Cardiac septum (tissue), 1 donor: ENCODE results near the gene PDE4D. TPM values are rescaled to one million over a fixed set of nuclear protein-coding genes. Genes with fewer than 3 reads are reported as not detected.
"Not testable (repeated sequence)": the region's sequence is repeated elsewhere in the genome, so short reads cannot be mapped to it uniquely, and the experiment has no call there.

Experiments
- DNase-seq: peaks from one replicate; pipeline ENCODE4 v3.0.0-alpha.2; 2020; ENCODE audit warnings: low spot score
- intact Hi-C: fragments of 100-400 bp; cut with DNase I; formaldehyde crosslinking; loops from one replicate; pipeline ENCODE4 v1.14.0; 2022
- total RNA-seq: library from RNA; stranded (reverse); fragmentation: NEBNext Ultra II Directional; extraction: Animal tissue kit (Norgen Biotek cat#: 25700); gene quantifications from one replicate; pipeline ENCODE4 v1.2.1, GENCODE V29; 2021
- donor health status: DM: no; HTN: no; CAD: no.

Gene PDE4D
- total RNA-seq, 1 donor from 2014 or later = 29.3 TPM

- DNase-seq = no peak
- intact Hi-C loops = no loop called here
Measured at GRCh38 chr5:59582746-59583145, 310.8 kb downstream of the PDE4D start.

DNA sequence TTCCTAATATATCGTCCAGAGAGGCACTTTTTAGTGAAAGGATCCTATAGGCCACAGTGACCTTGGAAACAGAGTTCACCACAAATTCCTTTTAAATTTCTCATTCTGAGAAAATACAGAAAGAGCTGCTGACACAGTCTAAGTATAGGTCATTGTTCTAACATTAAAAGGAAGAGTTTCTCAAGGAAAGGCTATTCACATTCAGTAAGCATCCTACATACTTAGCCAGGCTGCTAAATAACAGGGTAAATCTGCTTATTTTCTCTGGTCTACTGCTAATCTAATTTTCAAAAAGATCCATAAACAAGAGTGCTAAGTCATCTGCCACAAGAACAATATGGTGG is 313.7 kb downstream of the PDE4D start:
- DNase-seq = no peak
- intact Hi-C loops = no loop called here

DNA sequence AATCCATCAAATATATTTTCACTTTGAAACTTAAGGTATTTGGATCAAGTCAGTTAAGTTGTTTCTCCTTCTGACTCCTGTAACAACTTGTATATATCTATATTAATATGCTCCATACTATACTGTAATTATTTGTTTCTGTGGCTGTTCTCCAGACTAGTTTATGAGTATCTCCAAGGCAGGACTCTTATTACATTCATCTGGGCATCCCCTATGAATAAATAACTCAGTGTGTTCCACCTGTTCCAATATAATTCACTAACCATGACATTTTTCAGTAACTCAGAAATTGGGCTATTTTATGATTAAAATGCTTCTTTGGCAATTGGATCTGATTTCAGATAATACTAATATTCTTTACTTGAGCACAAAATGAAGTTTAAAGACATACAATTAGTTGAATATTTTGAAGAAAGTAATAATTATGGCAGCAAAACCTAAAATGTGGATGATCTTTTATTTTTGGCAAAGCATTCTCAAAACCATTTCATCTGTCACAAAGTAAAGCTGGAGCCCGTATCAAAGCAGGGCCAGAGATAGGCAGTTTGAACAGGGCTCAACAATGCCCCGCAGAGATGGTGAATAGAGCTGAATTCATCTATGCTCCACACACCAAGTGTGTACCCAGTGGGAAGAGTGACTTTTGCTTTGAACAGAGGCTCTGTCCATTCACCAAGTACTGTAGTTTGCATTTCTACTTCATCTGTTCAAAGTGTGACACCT is 314.3 kb downstream of the PDE4D start:
- no peak for DNase-seq
- intact Hi-C loops = no loop called here

DNA sequence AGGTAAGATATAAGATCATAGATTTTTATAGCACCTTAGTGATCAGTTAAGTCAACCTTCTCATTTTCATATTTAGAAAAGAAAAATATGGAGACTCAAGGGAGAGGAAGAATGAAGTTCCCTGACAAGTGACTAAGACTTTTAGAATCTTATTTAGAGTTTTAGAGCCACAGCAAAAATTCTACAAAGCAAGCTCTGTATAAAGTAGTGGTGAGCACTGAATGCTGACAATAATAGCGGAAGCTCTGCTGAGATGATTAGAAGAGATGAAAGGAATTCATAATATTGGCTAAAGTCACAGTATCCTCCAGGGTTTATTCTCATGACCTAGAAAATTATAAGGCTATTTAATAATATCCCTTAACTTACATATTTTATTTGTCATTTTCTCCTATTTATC is 316.0 kb downstream of the PDE4D start:
- intact Hi-C loops = no loop called here
- DNase-seq = no peak

- intact Hi-C loops = no loop called here
- no peak for DNase-seq
Measured at GRCh38 chr5:59575648-59576445, 317.7 kb downstream of the PDE4D start.

- intact Hi-C loops, DNase-seq: not testable (repeated sequence)
Measured at GRCh38 chr5:59573509-59573908, 320.0 kb downstream of the PDE4D start.

DNA sequence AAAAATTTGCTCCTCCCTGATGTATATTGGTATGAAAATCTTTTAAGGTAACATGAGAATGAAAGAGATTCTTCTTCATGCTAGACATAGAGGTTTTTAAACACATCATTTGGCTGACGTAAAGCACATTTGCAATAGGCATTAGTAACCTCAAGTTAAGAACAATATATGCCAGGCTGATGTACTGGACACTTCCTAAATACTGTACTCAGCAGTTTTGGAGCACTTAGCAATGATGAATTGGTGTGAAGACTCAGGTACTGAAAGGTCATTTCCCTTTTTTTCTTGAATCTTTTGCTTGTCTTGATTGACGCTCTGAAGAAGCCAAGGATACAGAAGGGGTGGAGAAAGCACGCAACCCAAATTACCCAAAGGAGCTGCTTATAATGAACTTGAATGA is 322.5 kb downstream of the PDE4D start:
- DNase-seq = no peak
- intact Hi-C loops = no loop called here

- DNase-seq = no peak
- intact Hi-C loops = no loop called here
Measured at GRCh38 chr5:59569608-59570334, 323.8 kb downstream of the PDE4D start.

DNA sequence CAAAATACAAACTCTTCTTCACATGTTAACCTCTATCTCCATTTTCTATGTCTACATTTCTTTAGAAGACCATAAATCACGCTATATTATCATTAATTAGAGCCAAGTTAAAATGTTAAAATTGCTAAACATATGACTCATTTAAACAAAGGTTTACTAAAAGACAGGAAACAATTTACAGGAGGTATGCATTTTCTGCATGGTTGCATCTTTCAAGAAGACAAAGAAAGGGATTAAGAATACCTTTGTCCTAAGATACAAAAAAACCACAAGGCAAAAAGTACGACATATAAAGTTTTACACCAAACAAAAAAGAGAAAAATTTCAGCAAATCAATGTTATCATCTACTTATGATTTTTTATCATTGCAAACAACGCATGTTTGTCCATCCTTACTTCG is 324.4 kb downstream of the PDE4D start:
- intact Hi-C loops = no loop called here
- DNase-seq = no peak

GRCh38 chr5:59568161-59568560 is 325.4 kb downstream of the PDE4D start:
- DNase-seq = no peak
- intact Hi-C loops = no loop called here

GRCh38 chr5:59565551-59565950 is 328.0 kb downstream of the PDE4D start:
- intact Hi-C loops = no loop called here
- DNase-seq = no peak

- no peak for DNase-seq
- intact Hi-C loops = no loop called here
Measured at GRCh38 chr5:59564895-59565294, 328.6 kb downstream of the PDE4D start.

DNA sequence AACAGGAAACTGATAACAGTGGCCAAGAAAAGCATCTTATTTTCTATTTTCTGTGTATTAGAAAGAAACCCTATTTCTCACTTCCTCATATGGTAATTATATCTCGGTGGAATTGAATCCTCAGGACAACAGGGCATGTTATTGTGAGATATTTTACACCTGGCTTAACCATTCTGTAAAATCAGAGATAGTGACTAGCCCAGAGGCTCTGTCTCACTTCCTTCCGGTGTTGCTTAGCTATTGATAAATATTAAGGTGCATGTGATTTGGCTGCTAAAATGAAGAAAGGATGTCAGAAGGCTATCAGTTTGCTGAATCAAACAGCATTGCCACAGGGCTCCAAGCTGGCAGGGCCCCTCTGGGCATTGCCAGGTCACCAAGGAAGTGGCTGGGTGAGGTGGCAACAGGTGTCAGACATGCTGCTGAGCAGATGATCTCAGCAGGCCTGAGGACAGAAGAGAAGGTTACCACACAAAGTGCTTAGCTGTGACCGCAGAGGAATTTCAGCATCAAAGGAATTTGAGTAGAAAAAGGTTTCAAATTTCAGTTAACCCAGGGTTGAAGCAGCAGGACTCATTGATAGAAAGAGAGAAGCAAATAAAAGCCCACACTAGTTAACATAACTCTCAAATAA is 330.7 kb downstream of the PDE4D start:
- no peak for DNase-seq
- intact Hi-C loops = no loop called here

GRCh38 chr5:59560553-59560952 is 333.0 kb downstream of the PDE4D start:
- DNase-seq = no peak
- intact Hi-C loops = no loop called here

DNA sequence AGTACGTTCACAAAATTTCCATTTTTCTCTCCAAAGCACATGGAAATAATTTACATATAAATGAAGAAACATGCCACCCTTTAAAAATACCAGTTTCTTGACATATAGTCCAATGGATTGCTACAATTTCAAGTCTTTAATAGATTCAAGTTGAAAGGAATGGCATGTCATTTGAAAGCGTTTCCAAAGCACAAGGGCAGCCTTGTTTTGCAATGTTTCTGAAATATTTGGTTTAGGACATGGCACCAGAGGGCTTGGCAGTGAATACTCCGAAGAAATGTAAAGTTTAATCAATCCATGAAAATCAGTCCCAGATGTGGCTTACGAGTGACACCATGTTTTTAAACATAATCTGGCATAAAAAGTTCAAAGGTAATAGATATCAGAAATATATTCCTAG is 333.7 kb downstream of the PDE4D start:
- DNase-seq = no peak
- intact Hi-C loops = no loop called here

DNA sequence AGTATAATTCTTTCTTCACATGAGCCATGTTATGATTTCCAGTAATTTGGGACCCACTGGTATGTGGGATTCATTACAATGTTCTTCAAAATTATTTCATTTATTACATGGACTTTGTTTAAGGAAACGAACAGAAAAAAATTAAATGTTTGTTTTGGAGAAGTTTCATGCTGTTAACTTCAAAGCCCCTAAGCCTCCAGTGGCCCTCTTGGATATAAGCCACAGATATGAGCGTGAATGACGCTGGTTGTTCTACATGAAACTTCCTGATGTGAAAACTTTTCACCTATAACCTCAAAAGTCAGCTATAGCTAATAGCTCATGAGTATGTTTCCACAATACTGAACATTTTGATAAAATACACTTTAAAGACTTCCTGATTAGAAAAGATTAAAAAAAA is 334.2 kb downstream of the PDE4D start:
- DNase-seq = no peak
- intact Hi-C loops = no loop called here

DNA sequence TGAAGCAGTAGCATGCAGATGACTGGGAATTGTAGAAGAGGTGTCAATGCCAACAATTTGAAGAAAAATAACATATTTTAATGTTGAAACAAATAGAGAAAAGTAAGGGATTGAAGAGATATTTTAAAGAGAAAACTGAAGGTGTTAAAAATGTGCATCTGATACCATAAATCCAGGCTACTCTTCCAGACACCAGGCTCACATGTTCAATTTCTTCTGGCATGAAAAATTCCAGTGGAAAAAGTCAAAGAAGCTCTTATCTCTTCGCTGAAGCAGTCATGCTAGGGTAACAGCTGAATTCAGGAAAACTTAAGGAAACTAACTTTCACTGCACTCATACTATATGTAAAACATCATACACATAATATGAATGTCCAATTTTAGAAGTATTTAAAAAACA is 335.0 kb downstream of the PDE4D start:
- intact Hi-C loops = no loop called here
- no peak for DNase-seq

DNA sequence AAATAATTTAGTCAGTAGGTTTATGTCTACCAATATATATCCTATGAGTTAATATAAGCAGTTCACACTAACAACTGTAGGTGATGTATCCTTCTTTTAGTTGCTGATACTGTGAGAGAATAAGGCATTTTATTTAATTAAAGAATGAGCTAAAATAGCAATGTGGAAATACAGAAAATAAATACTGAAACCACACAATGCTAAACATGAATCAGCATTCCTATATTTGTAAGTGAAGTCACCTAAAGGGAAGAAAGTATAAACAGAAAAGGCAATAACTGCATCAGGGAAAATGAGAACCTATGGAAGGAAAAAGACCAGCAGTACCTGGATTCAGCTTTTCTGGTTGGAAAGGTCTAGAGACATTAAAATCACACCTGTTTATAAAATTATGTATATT is 336.0 kb downstream of the PDE4D start:
- intact Hi-C loops = no loop called here
- no peak for DNase-seq

DNA sequence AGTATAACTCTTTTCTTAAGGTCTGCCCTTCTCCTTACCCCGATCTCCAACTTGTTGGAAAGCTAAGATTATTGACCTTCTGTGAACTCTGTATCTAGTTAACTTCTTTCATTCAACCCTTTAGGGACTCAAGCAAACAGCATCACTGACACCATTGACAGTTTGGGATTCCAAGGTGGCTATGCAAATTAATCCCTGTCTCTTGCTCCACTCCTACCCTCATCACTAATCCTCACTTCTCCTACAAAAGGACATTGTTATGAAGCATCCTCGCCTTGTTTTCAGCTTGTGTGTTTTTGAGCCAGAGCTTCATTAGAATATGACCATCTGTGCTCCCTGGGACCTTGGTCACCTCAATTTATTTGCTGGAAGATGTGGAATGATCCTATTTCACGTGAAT is 337.9 kb downstream of the PDE4D start:
- intact Hi-C loops = no loop called here
- DNase-seq = no peak

DNA sequence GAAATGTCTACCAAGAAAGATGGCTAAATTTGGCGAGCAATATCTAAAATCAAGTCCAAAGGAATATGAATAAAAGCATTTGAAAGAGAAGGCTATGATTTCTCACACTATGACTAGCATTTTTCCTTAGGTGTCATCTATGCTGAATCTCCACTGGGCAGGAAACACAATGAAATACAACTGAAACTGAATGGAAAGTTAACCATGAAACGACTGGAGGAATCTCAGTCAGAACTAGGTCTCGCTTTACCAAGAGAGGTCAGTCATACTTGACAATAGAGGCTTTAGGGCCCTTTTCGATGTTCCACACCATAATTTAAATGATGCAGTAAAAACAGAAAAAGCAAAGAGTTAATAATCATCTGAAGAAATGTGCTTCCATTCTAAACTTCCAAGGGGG is 339.0 kb downstream of the PDE4D start:
- no peak for DNase-seq
- intact Hi-C loops = no loop called here
